HS-27A (cell line): ENCODE results near the gene CDKAL1.

Experiments used
- DNase-seq: peaks from one replicate; pipeline ENCODE4 v3.0.0-alpha.2; 2012; ENCODE audit warnings: low read depth, missing footprints

CDKAL1 gene

GRCh38 chr6:20839630-20840029 is 305.4 kb downstream of the CDKAL1 start:
- DNase-seq, result no peak

- DNase-seq, result no peak
Measured at GRCh38 chr6:20840675-20841074, 306.4 kb downstream of the CDKAL1 start.

- DNase-seq, result no peak
Measured at GRCh38 chr6:20841806-20842205, 307.5 kb downstream of the CDKAL1 start.

GRCh38 chr6:20845592-20845991 is 311.3 kb downstream of the CDKAL1 start:
- DNase-seq, result no peak

DNA sequence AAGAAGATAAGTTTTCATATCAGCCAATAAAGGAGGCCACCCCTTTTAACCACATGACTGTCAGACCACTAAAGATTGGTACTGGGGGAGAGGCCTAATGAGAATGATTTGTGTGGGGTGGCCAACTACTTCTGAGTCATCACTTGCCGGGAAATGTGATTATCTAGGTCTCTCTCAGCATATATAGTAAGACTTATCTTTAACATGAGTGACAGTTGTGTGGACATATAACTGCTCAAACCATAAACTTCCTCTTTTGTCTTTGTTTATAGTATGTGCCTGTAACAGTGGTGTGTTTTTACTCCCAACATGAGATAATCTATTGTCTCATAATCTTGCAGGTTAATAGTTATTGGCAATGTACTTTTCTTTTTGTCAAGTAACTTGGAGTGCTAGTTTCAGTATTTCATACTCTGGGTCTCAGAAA is 312.4 kb downstream of the CDKAL1 start:
- DNase-seq, result no peak

GRCh38 chr6:20847904-20848303 is 313.6 kb downstream of the CDKAL1 start:
- no peak for DNase-seq

GRCh38 chr6:20850686-20851416 is 316.6 kb downstream of the CDKAL1 start:
- no peak for DNase-seq

DNA sequence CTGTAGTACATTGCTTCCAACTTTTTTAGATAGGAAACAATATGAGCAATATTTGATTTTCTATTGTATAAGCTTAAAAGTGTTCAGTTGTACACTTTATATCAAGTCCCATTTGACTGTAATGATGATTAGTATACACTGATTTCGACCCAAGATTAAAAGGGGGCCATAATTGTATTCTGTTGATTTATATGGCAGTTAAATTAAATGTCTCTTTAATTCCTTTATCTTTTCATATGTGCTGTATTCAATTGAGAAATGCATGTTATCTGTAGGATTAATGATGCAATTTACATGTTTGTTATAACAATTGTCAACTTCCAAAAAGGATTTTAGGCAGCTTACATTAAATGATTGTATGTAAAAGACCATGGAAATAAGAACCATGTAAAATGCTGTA is 317.5 kb downstream of the CDKAL1 start:
- no peak for DNase-seq

DNA sequence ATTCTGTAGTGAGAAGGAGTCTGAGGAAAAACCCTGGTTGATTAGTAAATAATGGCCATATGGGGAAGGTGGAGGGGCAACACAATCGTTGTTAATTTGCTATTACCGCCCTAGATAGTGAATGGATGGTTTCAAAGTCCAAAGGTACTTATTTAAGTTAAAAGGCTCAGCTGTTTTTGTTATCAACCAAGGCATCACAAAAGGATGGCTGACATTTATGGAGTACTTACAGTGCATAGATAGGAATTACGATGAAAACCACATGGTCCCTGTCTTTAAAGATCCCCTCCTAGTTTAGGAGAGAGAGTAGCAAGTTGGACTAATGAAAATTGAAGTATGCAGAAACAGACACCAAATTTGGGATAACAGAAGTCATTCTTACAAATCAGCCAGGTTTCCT is 319.6 kb downstream of the CDKAL1 start:
- DNase-seq, result no peak

DNA sequence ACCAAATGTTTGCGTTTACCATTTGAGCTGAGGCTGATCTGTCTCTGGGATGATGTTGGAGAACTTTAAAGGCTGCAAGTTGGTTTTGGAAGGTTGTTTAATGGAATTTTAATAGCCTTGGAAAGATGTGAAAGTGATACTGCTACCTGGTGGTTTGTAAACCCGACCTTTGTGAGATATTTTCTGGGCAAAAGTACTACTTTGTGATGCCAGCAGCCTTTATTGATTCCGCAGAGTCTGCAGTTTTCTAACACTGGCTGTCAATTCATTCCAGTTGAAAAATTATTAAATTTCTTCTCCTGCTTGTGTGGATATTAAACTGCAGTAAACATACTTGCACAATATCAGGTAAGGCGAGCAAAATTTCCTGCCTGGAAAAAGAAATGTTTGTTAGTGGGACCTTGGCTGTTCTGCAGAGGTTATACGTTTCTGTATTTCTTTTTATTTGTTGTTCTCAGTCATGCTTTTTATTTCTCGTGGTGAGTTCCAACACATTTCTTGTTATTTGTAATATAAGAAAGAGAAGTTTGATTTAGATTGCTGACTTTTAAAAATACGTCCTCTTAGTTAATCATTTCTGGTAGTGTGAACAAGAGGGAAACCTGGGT is 322.5 kb downstream of the CDKAL1 start:
- DNase-seq, result no peak

DNA sequence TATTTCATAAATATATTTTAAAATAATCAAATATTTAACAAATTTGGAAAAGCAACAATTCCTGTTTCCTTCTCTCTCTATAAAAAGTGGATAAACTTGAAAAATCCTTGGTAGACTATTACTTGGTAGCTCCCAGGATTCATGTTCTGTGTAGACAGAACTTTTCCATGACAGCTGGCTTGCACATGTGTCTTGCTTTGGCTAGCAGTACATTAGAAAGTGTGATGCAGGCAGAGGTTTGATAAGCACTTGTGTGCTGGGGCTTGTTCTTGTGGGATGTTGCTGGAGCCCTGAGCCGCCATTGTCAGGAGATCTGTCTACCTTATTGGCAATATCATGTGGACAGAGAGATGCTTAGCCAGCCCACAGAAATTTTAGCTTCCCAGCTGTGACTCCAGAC is 327.2 kb downstream of the CDKAL1 start:
- no peak for DNase-seq

DNA sequence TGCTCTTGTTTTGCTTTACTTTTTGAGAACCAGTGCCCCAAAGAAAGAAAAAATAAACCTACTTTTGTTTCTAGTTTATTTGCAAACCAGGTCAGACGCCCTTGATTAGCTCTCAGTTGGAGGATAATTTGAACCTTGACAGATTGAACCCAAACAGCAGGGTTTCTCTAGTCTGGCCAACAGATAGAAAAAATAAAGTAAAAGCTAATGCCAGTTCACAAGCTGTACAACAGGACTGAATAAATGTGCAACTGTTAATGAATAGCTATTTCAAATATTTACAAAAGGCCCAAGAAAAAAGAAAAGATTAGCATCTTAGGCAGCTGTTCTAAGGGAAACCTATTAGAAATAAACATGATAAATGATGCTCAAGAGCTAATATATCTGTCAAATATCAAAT is 331.8 kb downstream of the CDKAL1 start:
- no peak for DNase-seq

- DNase-seq, result no peak
Measured at GRCh38 chr6:20866935-20867703, 332.9 kb downstream of the CDKAL1 start.

- DNase-seq, result no peak
Measured at GRCh38 chr6:20868397-20869096, 334.3 kb downstream of the CDKAL1 start.

- DNase-seq, result no peak
Measured at GRCh38 chr6:20870021-20870420, 335.8 kb downstream of the CDKAL1 start.

- no peak for DNase-seq
Measured at GRCh38 chr6:20870493-20870892, 336.2 kb downstream of the CDKAL1 start.

- no peak for DNase-seq
Measured at GRCh38 chr6:20873425-20874190, 339.4 kb downstream of the CDKAL1 start.

- no peak for DNase-seq
Measured at GRCh38 chr6:20875369-20875963, 341.2 kb downstream of the CDKAL1 start.

DNA sequence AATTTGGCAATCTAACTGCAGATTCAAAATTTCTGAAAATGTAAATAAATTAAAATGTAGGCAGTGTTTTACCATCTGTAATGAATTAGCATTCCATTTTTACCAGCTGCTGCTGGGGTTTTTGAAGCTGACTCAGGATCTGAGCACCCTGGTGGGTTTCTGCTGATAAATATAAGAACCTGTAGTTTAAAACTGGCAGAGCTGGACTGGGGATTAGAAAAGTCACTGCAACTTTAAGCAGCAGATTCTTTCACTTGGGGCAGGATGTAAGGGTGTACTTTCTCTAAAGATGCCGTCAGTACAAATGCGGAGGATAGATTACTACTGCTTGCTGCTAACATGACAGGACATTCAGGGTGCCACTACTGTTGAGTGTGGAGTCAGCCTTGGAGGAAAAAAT is 341.8 kb downstream of the CDKAL1 start:
- DNase-seq, result no peak

DNA sequence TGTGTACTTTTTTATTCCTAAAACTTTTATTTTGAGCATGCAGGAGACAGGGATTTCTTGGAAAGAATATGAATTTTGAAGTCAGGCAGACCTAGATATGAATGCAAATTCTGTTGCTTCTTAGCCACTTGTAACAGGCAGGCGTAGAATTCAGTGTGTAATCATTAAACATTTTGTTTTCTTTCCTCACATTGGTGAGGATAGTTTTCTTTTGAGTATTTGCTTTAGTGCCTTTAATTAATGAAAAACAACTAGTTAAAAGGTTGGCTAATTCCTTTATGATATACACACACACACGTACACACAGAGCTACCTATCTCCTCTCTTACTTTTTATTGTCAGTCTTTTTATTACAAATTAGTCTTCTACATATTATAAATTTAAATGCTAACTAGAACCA is 342.3 kb downstream of the CDKAL1 start:
- no peak for DNase-seq
